HEK293 (cell line): ENCODE data around the gene RANGAP1.

Experiments
- CTCF ChIA-PET: fragments of 350-600 bp; formaldehyde crosslinking; extraction: SDS; loops from one replicate; lab custom pipeline; 2021; ENCODE audit warnings: antibody characterized with exemption; lab: Yijun Ruan, JAX
- POLR2A ChIA-PET: fragments of 300-600 bp; formaldehyde crosslinking; extraction: SDS; loops from one replicate; lab custom pipeline; 2020; ENCODE audit warnings: antibody characterized with exemption, inconsistent platforms; lab: Yijun Ruan, JAX
- H3K27ac ChIP-seq: fragments of 200-500 bp; sonication (Bioruptor generic); 2 replicates; pipeline ENCODE4 v1.5.1; 2014; ENCODE audit warnings: low read depth, low read length, control low read depth, inconsistent platforms; ENCODE audit errors: extremely low read depth
- H3K36me3 ChIP-seq, 2 experiments: fragments of 200-500 bp in 1 of 2; sonication (Bioruptor generic) in 1 of 2; 1 replicate in 1 of 2; 2 replicates in 1 of 2; pipeline ENCODE4 v1.5.1; 2014 to 2017; ENCODE audit warnings: inconsistent platforms in 2 of 2, low read length in 2 of 2; ENCODE audit not compliant: control insufficient read depth in 2 of 2, insufficient read depth in 1 of 2
- H3K4me1 ChIP-seq: fragments of 200-500 bp; sonication (Bioruptor generic); 2 replicates; pipeline ENCODE4 v1.5.1; 2014; ENCODE audit warnings: mild to moderate bottlenecking, low read length, inconsistent platforms; ENCODE audit not compliant: control insufficient read depth, insufficient read depth
- H3K4me3 ChIP-seq: 2 replicates; pipeline ENCODE4 v1.5.1; 2011; ENCODE audit warnings: low read depth, mild to moderate bottlenecking, control low read depth, low read length, moderate library complexity
- H3K9me3 ChIP-seq: fragments of 200-500 bp; sonication (Bioruptor generic); 2 replicates; pipeline ENCODE4 v1.5.1; 2014; ENCODE audit warnings: low read depth, low read length, inconsistent platforms; ENCODE audit not compliant: control insufficient read depth, insufficient read depth
- KLF7 ChIP-seq: fragments of 450-650 bp; formaldehyde crosslinking; IDR thresholded peaks from 2 replicates; pipeline ENCODE4 v1.5.1; 2016; ENCODE audit warnings: missing biosample characterization, missing genetic modification characterization, borderline replicate concordance
- MEIS1 ChIP-seq: sonication (generic); formaldehyde crosslinking; IDR thresholded peaks from 2 replicates; pipeline ENCODE4 v1.8.1; 2022; ENCODE audit warnings: missing genetic modification reagents, mild to moderate bottlenecking, borderline replicate concordance
- OVOL3 ChIP-seq: fragments of 450-650 bp; formaldehyde crosslinking; IDR thresholded peaks from 2 replicates; pipeline ENCODE4 v1.5.1; 2016; ENCODE audit warnings: missing biosample characterization, missing genetic modification characterization
- PRDM10 ChIP-seq: fragments of 450-650 bp; formaldehyde crosslinking; IDR thresholded peaks from 2 replicates; pipeline ENCODE4 v1.5.1; 2016; ENCODE audit warnings: missing biosample characterization, missing genetic modification characterization
- REST ChIP-seq: fragments of 450-650 bp; formaldehyde crosslinking; IDR thresholded peaks from 2 replicates; pipeline ENCODE4 v1.5.1; 2016; ENCODE audit warnings: missing biosample characterization, missing genetic modification characterization
- ZBTB49 ChIP-seq: fragments of 450-650 bp; formaldehyde crosslinking; IDR thresholded peaks from 2 replicates; pipeline ENCODE4 v1.5.1; 2016; ENCODE audit warnings: missing biosample characterization, missing genetic modification characterization, low read depth
- ZBTB6 ChIP-seq: fragments of 450-650 bp; formaldehyde crosslinking; IDR thresholded peaks from 2 replicates; pipeline ENCODE4 v1.5.1; 2017; ENCODE audit warnings: missing biosample characterization, missing genetic modification characterization
- ZNF214 ChIP-seq: fragments of 450-650 bp; formaldehyde crosslinking; IDR thresholded peaks from 2 replicates; pipeline ENCODE4 v1.5.1; 2017; ENCODE audit warnings: missing biosample characterization, mild to moderate bottlenecking, missing genetic modification characterization, borderline replicate concordance
- ZNF221 ChIP-seq: fragments of 450-650 bp; formaldehyde crosslinking; IDR thresholded peaks from 2 replicates; pipeline ENCODE4 v1.5.1; 2017; ENCODE audit warnings: missing biosample characterization, missing genetic modification characterization, borderline replicate concordance
- ZNF223 ChIP-seq: fragments of 450-650 bp; formaldehyde crosslinking; IDR thresholded peaks from 2 replicates; pipeline ENCODE4 v1.5.1; 2016; ENCODE audit warnings: missing biosample characterization, missing genetic modification characterization
- ZNF24 ChIP-seq: fragments of 450-650 bp; formaldehyde crosslinking; IDR thresholded peaks from 2 replicates; pipeline ENCODE4 v1.5.1; 2016; ENCODE audit warnings: missing biosample characterization, missing genetic modification characterization
- ZNF266 ChIP-seq: fragments of 450-650 bp; formaldehyde crosslinking; IDR thresholded peaks from 2 replicates; pipeline ENCODE4 v1.5.1; 2016; ENCODE audit warnings: missing biosample characterization, missing genetic modification characterization, low read depth
- ZNF324 ChIP-seq: fragments of 450-650 bp; formaldehyde crosslinking; IDR thresholded peaks from 2 replicates; pipeline ENCODE4 v1.5.1; 2016; ENCODE audit warnings: missing biosample characterization, missing genetic modification characterization
- ZNF354C ChIP-seq: fragments of 450-650 bp; formaldehyde crosslinking; IDR thresholded peaks from 2 replicates; pipeline ENCODE4 v1.5.1; 2016; ENCODE audit warnings: missing biosample characterization, missing genetic modification characterization, low read depth, borderline replicate concordance
- ZNF366 ChIP-seq: fragments of 450-650 bp; formaldehyde crosslinking; conservative IDR thresholded peaks from 2 replicates; pipeline ENCODE4 v1.5.1; 2016; ENCODE audit warnings: missing biosample characterization, missing genetic modification characterization
- ZNF433 ChIP-seq: fragments of 450-650 bp; formaldehyde crosslinking; IDR thresholded peaks from 2 replicates; pipeline ENCODE4 v1.5.1; 2016; ENCODE audit warnings: missing biosample characterization, missing genetic modification characterization, low read depth
- ZNF521 ChIP-seq: fragments of 450-650 bp; formaldehyde crosslinking; IDR thresholded peaks from 2 replicates; pipeline ENCODE4 v1.5.1; 2017; ENCODE audit warnings: missing biosample characterization, mild to moderate bottlenecking, missing genetic modification characterization
- ZNF530 ChIP-seq: fragments of 450-650 bp; formaldehyde crosslinking; IDR thresholded peaks from 2 replicates; pipeline ENCODE4 v1.5.1; 2016; ENCODE audit warnings: low read depth, missing biosample characterization, missing genetic modification characterization
- ZNF548 ChIP-seq: fragments of 450-650 bp; formaldehyde crosslinking; IDR thresholded peaks from 2 replicates; pipeline ENCODE4 v1.5.1; 2016; ENCODE audit warnings: missing biosample characterization, missing genetic modification characterization
- ZNF571 ChIP-seq: fragments of 450-650 bp; formaldehyde crosslinking; IDR thresholded peaks from 2 replicates; pipeline ENCODE4 v1.5.0; 2017; ENCODE audit warnings: missing biosample characterization, missing genetic modification characterization
- ZNF707 ChIP-seq: fragments of 450-650 bp; formaldehyde crosslinking; IDR thresholded peaks from 2 replicates; pipeline ENCODE4 v1.5.1; 2016; ENCODE audit warnings: missing biosample characterization, missing genetic modification characterization
- ZSCAN16 ChIP-seq: fragments of 450-650 bp; formaldehyde crosslinking; IDR thresholded peaks from 2 replicates; pipeline ENCODE4 v1.5.1; 2016; ENCODE audit warnings: missing biosample characterization, missing genetic modification characterization
- ZSCAN23 ChIP-seq: fragments of 450-650 bp; formaldehyde crosslinking; IDR thresholded peaks from 2 replicates; pipeline ENCODE4 v1.5.1; 2016; ENCODE audit warnings: missing biosample characterization, missing genetic modification characterization
- ZSCAN30 ChIP-seq: fragments of 450-650 bp; IDR thresholded peaks from 2 replicates; pipeline ENCODE4 v1.5.1; 2018; ENCODE audit warnings: missing biosample characterization, mild to moderate bottlenecking, missing genetic modification characterization, moderate library complexity
- ZXDB ChIP-seq: fragments of 450-650 bp; formaldehyde crosslinking; IDR thresholded peaks from 2 replicates; pipeline ENCODE4 v1.5.1; 2016; ENCODE audit warnings: missing biosample characterization, missing genetic modification characterization

Gene RANGAP1

GRCh38 chr22:41230401-41230785, 55.6 kb downstream of the RANGAP1 start (continued):
- no peak for TF ChIP-seq REST (tag by site-specific recombination)
- TF ChIP-seq ZNF707: no peak
- no peak for TF ChIP-seq ZBTB49 (tag by site-specific recombination)
- TF ChIP-seq KLF7 (tag by site-specific recombination): no peak
- no peak for TF ChIP-seq ZNF24
- no peak for TF ChIP-seq ZNF530 (tag by site-specific recombination)
- TF ChIP-seq ZNF324: no peak
- no peak for TF ChIP-seq ZNF366 (tag by site-specific recombination)

- H3K4me3 ChIP-seq: no peak overlapping the region
- no peaks in the 10 kb centered on the region for H3K4me1 ChIP-seq
- ChIA-PET CTCF (no interaction called here), POLR2A (interaction anchor here (0.6 to 1.8 kb wide), 5 partner anchors 10 to 245 kb away, joined by 3 to 5 read pairs (median 4); no protein-coding TSS in a partner anchor)
- no peak for TF ChIP-seq ZSCAN30
- no peak for TF ChIP-seq ZNF221
- TF ChIP-seq ZNF548 (tag by site-specific recombination): no peak
- no peak for TF ChIP-seq ZNF223 (tag by site-specific recombination)
- no peak for TF ChIP-seq OVOL3 (tag by site-specific recombination)
- TF ChIP-seq ZNF214: no peak
- TF ChIP-seq ZSCAN23: no peak
- TF ChIP-seq ZXDB (tag by site-specific recombination): no peak
- no peak for TF ChIP-seq ZNF521 (tag by site-specific recombination)
- TF ChIP-seq ZNF433 (tag by site-specific recombination): no peak
- TF ChIP-seq ZNF354C (tag by site-specific recombination): no peak
- TF ChIP-seq PRDM10: no peak
- TF ChIP-seq MEIS1 (CRISPR knock-in tag): no peak
- no peak for TF ChIP-seq ZBTB6 (tag by site-specific recombination)
- no peak for TF ChIP-seq ZSCAN16 (tag by site-specific recombination)
- TF ChIP-seq ZNF571 (tag by site-specific recombination): no peak
- TF ChIP-seq ZNF266 (tag by site-specific recombination): no peak
- peaks cover 10 to 65% of the 10 kb centered on the region in 2 experiments; a peak in 2 of 3 replicates for H3K36me3 ChIP-seq
- H3K27ac ChIP-seq: no peak overlapping the region
- no peaks in the 10 kb centered on the region for H3K9me3 ChIP-seq
These were observed 56.1 kb downstream of the RANGAP1 start for GRCh38 chr22:41229730-41230400.
